Prostate gland (tissue), 2 donors: ENCODE results near the gene FOXD2.

Source experiments
- POLR2A ChIP-seq: fragments of 450-650 bp; IDR thresholded peaks from one replicate; pipeline ENCODE4 v1.6.1; 2016; ENCODE audit warnings: antibody characterized with exemption, mild to moderate bottlenecking
- TF ChIP-seq, protein P1 (sequence below), 4 experiments: fragments of 200-600 bp in 2 of 4; fragments of 450-650 bp in 2 of 4; sonication (generic) in 2 of 4; IDR thresholded peaks; 1 replicate in 3 of 4; 2 replicates in 1 of 4; pipeline ENCODE4 v1.5.1; 2016 to 2019; ENCODE audit warnings: antibody characterized with exemption in 4 of 4, mild to moderate bottlenecking in 2 of 4, moderate library complexity in 2 of 4

DNA sequence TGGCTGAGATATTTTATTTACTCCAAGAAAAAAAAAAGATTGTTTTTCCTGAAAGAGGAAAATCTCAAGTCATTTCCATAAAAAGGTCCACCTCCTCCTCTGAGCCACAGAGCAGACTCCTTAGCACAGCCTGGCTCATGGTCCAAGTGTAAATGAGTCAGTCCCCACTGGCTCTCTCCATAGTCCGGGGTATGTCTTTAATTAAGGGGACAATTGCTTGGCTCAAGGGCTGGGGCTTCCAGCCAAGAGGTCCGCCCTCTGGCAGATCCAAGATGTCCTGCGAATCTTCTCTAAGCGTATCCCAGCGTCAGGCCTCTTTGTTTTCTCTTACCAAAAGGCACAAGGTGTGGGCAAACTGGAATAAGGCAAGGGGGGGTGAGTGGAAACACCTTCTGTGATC is 33.3 kb downstream of the FOXD2 start:
- TF ChIP-seq, protein P1, sequence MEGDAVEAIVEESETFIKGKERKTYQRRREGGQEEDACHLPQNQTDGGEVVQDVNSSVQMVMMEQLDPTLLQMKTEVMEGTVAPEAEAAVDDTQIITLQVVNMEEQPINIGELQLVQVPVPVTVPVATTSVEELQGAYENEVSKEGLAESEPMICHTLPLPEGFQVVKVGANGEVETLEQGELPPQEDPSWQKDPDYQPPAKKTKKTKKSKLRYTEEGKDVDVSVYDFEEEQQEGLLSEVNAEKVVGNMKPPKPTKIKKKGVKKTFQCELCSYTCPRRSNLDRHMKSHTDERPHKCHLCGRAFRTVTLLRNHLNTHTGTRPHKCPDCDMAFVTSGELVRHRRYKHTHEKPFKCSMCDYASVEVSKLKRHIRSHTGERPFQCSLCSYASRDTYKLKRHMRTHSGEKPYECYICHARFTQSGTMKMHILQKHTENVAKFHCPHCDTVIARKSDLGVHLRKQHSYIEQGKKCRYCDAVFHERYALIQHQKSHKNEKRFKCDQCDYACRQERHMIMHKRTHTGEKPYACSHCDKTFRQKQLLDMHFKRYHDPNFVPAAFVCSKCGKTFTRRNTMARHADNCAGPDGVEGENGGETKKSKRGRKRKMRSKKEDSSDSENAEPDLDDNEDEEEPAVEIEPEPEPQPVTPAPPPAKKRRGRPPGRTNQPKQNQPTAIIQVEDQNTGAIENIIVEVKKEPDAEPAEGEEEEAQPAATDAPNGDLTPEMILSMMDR (IDR thresholded peaks at IDR 0.05), result no peak
- TF ChIP-seq POLR2A, result no peak
